ENCODE results near the gene OPA1. TPM values are rescaled to one million over a fixed set of nuclear protein-coding genes. Genes with fewer than 3 reads are reported as not detected.

The OPA1 gene
- total and polyA plus RNA-seq, 2 of the 13 experiments (the other 11 are each of a cell fraction or from before 2014, with no cell fraction given): 26.7 to 78.5 TPM

- no peak for TF ChIP-seq ZNF407 (CRISPR knock-in tag; IDR thresholded peaks at IDR 0.05; ENCODE audit: not compliant biosample characterization)
- TF ChIP-seq ZFP1 (CRISPR knock-in tag; IDR thresholded peaks at IDR 0.05): no peak
- no peak for TF ChIP-seq NR1H2 (CRISPR knock-in tag; IDR thresholded peaks at IDR 0.05; ENCODE audit: borderline replicate concordance, low read depth)
- TF ChIP-seq CENPT (CRISPR knock-in tag; IDR thresholded peaks at IDR 0.05; ENCODE audit: low read depth): no peak
- no peak; the same call in 1 of the 2 replicates for TF ChIP-seq ELF1 (CRISPR knock-in tag; IDR thresholded peaks at IDR 0.05)
- TF ChIP-seq ZBTB38 (CRISPR knock-in tag; IDR thresholded peaks at IDR 0.05): no peak
- TF ChIP-seq USF2 (IDR thresholded peaks at IDR 0.05; ENCODE audit: low read depth, low read length): no peak
- no peak for TF ChIP-seq USF2 (CRISPR knock-in tag; IDR thresholded peaks at IDR 0.05; ENCODE audit: borderline replicate concordance)
- TF ChIP-seq XRCC5 (optimal IDR thresholded peaks at IDR 0.05; ENCODE audit: low read length): peak; percentile 77
- no peak for TF ChIP-seq CSRNP1 (CRISPR knock-in tag; IDR thresholded peaks at IDR 0.05)
- no peak for TF ChIP-seq CC2D1A (CRISPR knock-in tag; IDR thresholded peaks at IDR 0.05)
- TF ChIP-seq RBAK (CRISPR knock-in tag; IDR thresholded peaks at IDR 0.05): no peak
- TF ChIP-seq ZNF263 (CRISPR knock-in tag; IDR thresholded peaks at IDR 0.05): no peak
- 0 out of 2 replicates have a peak, but pooled peaks have one; percentile 29 for TF ChIP-seq ZNF225 (CRISPR knock-in tag; IDR thresholded peaks at IDR 0.05)
- no peak for TF ChIP-seq ZFP36 (IDR thresholded peaks at IDR 0.05; ENCODE audit: borderline replicate concordance, low read depth, low read length, partially characterized antibody)
- no peak for TF ChIP-seq SYNCRIP (IDR thresholded peaks at IDR 0.05; ENCODE audit: insufficient read depth, low read depth, low read length)
- TF ChIP-seq ZNF260 (CRISPR knock-in tag; IDR thresholded peaks at IDR 0.05; ENCODE audit: borderline replicate concordance, low read depth): no peak
- no peak for TF ChIP-seq PPARG (CRISPR knock-in tag; conservative IDR thresholded peaks at IDR 0.05)
Measured at GRCh38 chr3:193732391-193732790, 139.4 kb downstream of the OPA1 start (continued).
